Omental fat pad (tissue), 4 donors: ENCODE results near the gene CACNA1G. TPM values are rescaled to one million over a fixed set of nuclear protein-coding genes. Genes with fewer than 3 reads are reported as not detected.

Experiments used
- ATAC-seq: fragments of 150-250 bp; one replicate; pipeline ENCODE4 v1.9.1; 2016; ENCODE audit warnings: mild to moderate bottlenecking, moderate library complexity; ENCODE audit not compliant: low FRiP score
- DNase-seq: peaks from one replicate; pipeline ENCODE4 v3.0.0-alpha.2; 2019; ENCODE audit warnings: low spot score
- CTCF ChIP-seq, 3 donors: fragments of 450-650 bp; IDR thresholded peaks; one replicate each; pipeline ENCODE4 v1.5.1; 2016 to 2017; ENCODE audit warnings: antibody characterized with exemption in 3 of 3, mild to moderate bottlenecking in 3 of 3, moderate library complexity in 2 of 3
- total RNA-seq, 4 donors: library from RNA; depleted of rRNA; stranded (reverse); fragments of >200 nt; gene quantifications; one replicate each; pipeline ENCODE4 v1.1.0, GENCODE V29; 2016

The CACNA1G gene
- total RNA-seq, 4 donors from 2014 or later: 0.32 to 3.8 (median 1.2) TPM

- ATAC-seq (no peak), DNase-seq (no peak)
- TF ChIP-seq CTCF (IDR thresholded peaks at IDR 0.05): no peak
Observed at GRCh38 chr17:50634915-50635731, 74.6 kb downstream of the CACNA1G start.

- no peak for DNase-seq
- no peak for TF ChIP-seq CTCF (IDR thresholded peaks at IDR 0.05)
- ATAC-seq: no peak
Observed at GRCh38 chr17:50635732-50635981, 75.1 kb downstream of the CACNA1G start.

GRCh38 chr17:50635982-50636803, 75.7 kb downstream of the CACNA1G start:
- DNase-seq (no peak), ATAC-seq (no peak)
- no peak for TF ChIP-seq CTCF (IDR thresholded peaks at IDR 0.05)

- DNase-seq (no peak), ATAC-seq (no peak)
- no peak for TF ChIP-seq CTCF (IDR thresholded peaks at IDR 0.05)
Observed at GRCh38 chr17:50636804-50637195, 76.3 kb downstream of the CACNA1G start.

GRCh38 chr17:50637829-50638605, 77.5 kb downstream of the CACNA1G start:
- no peak for ATAC-seq
- TF ChIP-seq CTCF (IDR thresholded peaks at IDR 0.05): no peak

GRCh38 chr17:50638606-50638965, 78.1 kb downstream of the CACNA1G start:
- no peak for TF ChIP-seq CTCF (IDR thresholded peaks at IDR 0.05)
- ATAC-seq (no peak), DNase-seq (no peak)

More at GRCh38 chr17:50637829-50638605, 77.5 kb downstream of the CACNA1G start:
- DNase-seq: no peak
